SHP77 (cell line): ENCODE measurements around the gene DDX27.

Experiments
- DNase-seq, 2 experiments: peaks; one replicate each; lab custom pipeline; 2025; lab: John Stamatoyannopoulos, UW

DDX27 gene

DNA sequence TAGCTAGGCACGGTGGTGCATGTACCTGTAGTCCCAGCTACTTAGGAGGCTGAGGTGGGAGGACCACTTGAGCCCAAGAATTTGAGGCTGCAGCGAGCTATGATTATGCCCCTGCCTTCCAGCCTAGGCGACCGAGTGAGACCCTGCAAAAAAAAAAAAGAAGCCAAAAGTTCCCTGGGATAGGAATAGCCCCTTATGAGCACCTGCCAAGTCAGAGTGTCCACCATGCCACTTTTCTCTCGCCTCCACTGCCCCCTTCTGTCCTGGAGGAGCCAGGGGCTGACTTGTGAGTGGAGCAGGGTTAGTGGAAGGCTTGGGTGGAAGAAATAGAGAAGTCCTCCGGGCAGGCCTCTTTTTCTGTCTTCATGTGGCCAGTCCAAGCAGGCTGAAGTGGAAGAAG, 12.1 kb upstream of the DDX27 start:
- peak in 1 of 2 experiments; percentile 16 for DNase-seq

DNA sequence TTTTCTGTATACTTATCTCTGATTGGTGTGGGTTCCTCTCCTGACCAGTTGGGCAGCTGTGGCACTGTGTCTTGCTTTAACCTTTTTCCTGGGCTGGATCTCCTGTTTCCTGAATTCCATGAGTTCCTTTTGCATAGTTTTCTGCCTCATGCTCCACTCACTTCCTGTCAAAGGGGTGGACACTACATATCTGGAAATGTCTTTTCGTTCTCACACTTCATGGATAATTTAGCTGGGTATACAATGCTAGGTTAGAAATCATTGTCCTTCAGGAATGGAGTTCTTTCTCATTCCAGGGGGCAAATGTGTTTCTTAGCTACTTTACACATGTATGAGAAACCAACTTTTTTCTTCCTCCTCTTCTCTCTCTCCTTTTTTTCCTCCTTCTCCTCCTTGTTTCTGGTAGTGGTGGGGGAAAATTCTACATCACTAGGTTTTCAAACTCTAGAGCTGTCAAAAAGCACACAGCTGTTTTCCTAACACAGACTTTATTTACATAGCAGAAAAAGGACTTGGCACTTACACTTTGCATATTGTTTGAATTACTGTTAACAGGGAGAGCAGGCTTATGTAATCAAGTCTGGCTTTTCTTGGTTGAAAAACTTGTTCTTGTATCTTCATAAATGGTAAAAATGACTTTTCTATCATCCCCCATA, 9.0 kb upstream of the DDX27 start:
- DNase-seq, result no peak

DNA sequence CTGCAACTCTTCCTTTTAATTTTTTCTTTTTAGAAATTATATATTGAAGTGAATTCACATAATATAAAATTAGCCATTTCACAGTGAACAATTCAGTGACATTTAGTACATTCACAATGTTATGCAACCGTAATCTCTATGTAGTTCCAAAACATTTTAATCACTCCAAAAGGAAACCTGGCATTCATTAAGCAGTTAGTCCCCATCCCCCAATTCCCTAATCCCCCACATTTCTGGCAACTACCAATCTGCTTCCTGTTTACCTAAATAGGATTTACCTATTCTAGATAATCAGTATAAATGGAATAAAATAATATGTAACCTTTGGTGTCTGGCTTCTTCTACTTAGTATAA, 8.5 kb upstream of the DDX27 start:
- DNase-seq, result no peak

DNA sequence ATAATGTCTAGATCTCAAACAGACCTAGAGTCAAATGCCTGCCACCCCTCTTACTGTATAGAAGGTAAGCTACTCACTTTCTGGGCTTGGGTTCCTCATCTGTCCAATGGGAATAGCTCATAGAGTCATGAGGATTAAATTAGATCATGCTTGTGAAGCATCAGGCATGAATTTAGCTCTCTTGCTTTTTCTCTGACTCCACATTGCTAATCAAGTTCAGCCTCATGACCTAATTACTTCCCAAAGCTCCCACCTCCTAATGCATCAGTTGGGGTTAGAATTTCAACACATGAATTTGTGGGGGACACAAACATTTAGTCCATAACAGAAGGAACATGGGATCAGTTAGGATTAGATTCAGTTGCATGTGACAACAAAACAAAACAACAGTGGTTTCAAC, 4.6 kb upstream of the DDX27 start:
- DNase-seq, result no peak

DNA sequence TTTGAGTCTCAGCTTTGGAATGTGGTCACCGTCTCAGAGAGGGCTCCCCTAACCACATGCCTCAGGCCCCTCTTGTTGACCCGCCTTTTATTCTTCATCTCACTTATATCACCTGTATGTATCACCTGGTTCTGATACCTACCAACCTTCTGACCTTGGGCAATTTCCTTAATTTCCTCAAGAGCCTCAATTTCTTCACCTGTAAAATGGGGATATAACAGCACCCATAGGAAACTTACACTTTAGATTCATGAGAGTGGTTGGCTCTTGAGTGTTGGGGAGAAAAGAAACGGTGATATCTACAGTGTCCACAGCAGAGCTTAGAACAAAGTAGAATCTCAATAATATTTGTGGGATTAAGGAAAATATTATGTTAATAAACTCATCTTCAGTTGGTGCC, 4.0 kb upstream of the DDX27 start:
- DNase-seq, result no peak

DNA sequence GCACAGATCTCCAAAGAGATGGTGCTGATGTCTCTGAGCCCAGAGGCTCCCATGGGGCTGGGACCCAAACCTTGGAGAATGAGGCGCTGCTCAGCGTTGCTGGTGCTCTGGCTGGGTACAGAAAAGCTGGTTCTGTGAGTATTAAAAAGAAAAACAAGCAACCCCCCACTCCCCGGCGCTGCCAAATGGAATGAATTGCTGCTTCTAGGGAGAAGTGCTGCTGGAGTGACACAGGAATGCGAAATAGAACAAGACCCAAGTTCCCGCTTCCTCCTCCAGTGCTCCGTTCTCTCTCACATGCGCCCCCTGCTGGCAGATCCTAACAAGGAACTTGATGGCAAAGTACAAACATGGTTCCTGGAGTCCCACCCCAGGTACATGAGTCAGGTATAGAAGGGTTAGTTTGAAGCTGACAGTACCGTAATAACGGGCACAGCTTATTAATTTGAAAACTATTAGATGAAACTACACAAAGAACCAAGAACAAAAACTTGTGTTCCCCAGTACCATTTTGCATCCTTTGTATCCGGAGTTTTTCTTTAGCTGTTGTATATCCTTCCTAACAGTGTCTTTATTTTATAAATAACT, 2.1 kb upstream of the DDX27 start:
- peak; percentile 82 to 86 for DNase-seq

DNA sequence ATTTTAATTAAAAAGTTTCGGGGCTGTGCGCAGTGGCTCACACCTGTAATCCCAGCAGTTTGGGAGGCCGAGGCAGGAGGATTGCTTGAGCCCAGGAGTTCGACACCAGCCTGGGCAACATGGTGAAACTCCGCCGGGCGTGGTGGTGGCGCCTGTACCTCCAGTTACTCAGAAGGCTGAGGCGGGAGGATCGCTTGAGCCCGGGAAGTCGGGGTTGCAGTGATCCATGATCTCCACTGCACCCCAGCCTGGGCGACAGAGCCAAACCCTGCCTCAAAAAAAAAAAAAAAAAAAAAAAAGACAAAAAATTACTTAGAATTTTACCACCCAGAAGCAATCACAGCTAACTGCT, 501 bp upstream of the DDX27 start:
- peak in 1 of 2 experiments; percentile 2 for DNase-seq

DNA sequence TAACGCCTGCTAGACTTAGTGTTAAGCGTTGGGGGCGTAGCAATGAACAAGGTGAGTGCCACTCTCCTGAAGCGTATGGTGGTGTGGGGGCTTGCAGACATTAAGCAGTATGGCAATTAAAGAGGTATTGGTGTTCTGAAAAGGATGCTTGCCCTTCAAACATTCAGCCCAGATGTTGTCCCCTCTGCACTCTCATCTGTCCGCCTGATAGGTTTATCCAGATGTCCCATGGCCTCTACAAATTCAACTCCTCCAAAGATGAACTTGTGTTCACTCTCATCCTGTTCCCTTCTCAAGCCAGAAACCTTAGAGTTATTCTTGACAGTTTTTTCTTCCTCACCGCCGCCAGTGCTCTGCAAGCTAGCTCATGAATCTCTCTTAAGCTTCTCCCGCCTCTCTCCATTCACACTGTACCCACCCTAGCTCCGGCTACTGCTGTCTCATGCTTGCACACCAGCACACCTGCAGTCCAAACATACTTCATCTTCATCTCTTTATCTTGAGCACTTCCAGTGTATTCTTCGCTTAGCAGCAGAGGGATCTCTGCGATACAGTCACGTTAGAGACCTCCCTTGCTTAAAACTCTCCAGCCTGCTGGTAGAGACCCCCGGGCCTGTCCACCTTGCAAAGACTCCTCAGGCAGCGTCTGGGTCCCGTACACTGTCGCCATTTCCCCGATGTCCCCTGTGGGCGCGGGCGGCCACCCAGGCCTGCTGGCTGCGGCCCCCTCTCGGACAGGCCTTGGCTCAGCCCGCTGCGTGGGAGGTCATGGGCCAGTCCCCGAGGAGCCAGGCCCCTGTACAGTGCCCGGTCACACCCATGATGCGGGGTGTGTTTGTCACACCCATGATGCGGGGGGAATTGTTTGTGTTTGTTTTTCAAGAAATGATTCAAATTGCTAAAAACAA, 962 bp downstream of the DDX27 start:
- DNase-seq, result no peak

DNA sequence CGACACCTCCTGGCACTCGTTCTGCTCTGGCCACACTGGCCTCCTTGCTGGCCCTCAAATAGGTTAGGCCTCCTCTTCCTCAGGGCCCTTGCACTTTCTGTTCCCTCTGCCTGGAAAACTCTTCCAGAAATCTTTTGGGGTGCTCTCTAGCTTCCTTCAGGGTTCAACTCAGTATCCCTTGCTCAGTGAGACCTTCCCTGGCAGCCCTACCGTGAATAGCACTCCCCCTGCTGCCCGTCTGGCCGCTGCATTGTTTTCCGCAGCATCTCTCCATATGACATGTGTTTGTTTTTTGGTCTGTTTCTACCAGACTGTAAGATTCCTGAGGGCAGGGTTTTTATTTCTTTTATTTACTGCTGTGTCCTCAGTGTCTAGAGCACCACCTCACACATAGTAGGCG, 6.7 kb downstream of the DDX27 start:
- no peak for DNase-seq

DNA sequence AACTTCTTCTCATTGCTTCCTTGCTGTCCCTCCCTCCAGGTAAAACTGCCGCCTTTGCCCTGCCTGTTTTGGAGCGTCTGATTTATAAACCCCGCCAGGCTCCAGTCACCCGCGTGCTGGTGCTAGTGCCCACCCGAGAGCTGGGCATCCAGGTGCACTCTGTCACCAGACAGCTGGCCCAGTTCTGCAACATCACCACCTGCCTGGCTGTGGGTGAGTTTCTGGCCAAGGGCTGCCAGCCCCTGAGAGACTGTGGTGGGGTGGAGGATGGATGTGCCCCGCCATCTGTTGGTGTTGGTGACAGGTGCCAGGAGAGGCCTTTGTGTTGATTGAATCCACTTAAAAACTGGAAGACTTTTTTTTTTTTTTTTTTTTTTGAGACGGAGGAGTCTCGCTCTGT, 9.5 kb downstream of the DDX27 start:
- DNase-seq, result peak; percentile 53 to 60

DNA sequence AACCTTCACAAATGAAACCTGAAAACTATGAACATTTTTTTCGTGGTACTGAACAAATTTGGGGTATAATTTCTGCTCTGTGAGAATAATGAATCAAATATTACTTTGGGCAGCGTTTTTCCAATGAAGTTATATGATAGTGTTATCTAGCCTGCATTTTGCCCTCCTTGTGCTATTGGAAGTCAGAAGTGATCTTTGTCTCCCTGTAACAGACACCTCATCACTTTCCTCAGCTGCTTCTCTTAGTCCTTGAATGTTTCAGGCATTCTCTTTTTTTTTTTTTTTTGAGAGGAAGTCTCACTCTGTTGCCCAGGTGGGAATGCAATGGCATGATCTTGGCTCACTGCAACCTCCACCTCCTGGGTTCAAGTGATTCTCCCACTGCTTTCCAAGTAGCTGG, 10.2 kb downstream of the DDX27 start:
- no peak for DNase-seq

DNA sequence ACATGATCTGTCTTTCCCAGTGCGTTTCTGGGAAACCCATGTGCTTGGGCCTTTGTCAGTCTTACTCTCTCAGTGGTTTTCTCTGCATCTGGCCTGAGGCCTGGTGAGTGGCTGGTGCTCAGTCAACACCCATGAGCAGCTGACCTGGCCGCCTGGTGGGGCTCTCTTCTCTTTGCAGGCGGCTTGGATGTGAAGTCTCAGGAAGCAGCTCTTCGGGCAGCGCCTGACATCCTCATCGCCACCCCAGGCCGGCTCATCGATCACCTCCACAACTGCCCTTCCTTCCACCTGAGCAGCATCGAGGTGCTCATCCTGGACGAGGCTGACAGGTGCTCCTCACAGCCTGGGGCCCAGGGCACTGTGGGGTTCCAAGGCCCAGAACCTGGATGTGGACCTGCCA, 10.8 kb downstream of the DDX27 start:
- peak; percentile 88 to 89 for DNase-seq

DNA sequence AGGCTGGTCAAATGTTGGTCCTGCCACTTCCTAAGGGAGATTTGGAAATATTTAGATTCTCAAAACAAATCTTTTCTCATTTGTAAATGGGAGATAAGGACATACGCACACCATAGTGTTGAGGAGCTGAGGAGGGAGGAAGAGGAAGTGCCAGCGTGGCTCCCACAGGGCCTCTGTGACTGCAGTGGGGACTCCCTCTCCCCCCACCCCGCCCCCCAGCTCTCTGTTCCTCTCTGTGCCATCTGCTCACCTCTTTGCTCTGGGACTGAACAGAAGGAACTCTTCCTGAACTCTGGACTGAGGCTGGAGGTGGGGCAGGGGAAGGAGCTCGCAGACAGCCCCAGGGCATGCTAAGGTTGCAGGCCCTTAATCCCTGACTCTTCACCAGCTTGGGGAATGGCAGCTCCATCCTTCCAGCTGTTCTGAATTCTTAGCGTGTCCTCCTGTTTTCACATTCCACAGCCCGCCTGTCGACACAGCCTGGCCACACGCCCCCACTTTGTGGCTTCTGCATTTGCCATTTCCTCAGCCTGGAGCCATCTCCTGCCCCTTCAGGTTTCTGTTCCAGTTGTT, 11.4 kb downstream of the DDX27 start:
- DNase-seq, result no peak

DNA sequence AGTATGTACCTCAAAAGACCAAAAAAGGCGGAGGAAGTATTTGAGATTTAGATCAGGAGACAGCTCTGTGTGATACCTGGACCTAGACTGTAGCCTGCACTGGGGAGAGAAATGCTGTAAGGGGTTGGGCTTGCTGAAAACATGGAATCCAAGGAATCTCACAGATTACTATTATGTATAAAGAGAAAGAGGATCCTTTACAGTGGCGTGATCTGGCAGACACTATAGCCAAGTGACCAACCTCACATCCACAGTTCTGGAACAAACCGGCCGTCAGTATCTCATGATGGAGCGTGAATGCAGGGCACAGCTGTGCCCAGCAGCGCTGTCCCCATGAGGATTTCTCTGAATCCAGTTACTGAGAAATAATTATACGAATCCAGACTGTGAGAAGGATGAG, 12.3 kb downstream of the DDX27 start:
- no peak for DNase-seq

DNA sequence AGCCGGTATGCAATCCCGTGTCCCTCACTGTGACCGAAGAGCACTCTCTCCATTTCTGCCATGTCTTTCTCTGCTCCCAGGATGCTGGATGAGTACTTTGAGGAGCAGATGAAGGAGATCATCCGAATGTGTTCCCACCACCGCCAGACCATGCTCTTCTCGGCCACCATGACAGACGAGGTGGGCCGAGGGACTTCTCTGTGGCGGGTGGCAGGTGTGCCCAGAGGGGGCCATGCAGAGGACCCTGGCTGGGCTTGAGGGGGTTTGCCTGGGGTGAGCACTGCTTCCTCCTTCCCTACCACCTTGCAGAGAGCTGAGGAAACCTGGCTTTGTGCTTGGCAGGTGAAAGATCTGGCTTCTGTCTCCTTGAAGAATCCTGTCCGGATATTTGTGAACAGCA, 14.0 kb downstream of the DDX27 start:
- no peak for DNase-seq

DNA sequence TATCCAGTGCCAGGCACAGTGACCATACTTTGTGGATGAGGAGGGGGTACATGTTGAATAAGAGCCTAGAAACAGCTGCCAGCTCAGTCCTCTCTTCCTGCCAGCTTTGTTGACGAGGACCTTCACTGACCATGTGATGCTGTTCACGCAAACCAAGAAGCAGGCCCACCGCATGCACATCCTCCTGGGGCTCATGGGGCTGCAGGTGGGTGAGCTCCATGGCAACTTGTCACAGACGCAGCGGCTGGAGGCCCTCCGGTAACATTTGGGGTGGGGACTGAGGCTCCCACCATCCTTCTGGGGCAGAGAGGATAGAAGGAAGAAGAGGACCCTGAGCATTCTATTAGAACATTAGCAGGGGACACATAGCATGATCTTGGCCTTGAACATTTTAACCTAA, 15.6 kb downstream of the DDX27 start:
- no peak for DNase-seq

DNA sequence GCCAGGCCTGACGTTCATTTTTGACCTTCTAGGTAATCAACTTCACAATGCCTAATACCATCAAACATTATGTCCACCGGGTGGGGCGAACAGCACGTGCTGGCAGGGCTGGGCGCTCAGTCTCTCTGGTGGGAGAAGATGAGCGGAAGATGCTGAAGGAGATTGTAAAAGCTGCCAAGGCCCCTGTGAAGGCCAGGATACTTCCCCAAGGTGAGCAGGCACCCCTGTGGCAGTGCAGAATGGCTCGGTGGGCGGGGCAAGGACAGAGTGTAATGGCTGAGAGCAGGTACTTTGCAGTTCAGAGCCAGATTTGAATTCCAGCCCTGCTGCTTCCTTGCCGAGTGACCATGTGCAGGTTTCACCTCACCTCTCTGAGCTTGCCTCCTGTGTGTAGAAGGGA, 17.1 kb downstream of the DDX27 start:
- DNase-seq, result no peak

DNA sequence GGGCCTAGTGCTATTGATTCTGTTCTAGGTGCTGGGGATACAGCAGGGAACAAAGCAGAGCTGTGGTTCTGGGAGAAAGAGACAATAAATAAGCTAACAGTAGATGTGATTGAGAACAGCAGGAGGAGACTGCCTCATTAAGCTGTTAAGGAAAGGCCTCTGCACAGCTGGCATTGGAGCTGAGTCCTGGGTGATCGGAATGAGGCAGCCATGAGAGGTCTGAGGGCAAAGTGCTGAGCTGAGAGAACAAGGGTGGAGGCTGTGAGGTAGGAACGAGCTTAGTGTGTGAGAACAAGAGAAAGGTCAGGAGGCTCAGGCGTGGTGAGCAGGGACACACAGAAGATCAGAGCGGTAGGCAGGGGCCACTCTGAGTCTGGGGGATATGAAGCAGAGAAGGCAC, 18.3 kb downstream of the DDX27 start:
- DNase-seq, result no peak

DNA sequence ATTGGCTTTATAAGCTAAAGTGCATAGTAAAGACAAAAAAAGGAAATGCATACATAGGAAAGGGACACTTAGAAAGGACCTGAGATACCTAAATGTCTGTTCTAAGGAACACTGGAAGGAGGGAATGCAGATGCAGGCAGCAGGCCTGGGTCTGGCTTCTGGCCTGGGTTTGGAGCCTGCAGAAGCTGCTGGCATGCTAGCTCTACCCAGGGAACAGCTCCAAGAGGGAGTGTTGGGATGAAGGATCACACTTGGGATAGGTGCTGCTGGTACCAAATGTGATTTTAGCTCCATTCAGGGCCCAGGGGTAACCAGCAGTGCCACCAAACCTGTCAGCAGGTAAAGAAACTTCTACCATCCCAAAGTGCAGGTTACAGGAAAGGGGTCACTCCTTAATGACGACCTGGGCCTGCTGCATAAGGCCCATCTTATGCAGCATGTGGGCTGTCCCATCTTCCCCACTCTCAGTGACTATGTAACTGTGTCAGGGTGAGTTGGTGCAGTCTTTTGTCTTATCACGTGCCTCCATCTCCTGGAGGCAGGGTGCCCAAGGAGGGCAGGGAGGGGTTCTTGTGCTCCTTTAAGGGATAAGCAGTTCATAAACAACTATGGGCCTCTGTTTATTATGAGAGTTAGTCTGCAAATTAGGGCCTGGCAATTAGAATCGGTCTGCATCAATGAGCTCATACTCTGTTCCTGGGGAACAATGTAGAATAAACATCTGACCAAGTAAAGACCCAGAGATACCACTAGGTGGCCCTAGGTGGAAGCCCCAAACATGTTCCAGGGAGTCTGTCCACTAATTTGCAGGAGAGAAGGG, 26.9 kb downstream of the DDX27 start:
- DNase-seq, result peak in 1 of 2 experiments; percentile 31

DNA sequence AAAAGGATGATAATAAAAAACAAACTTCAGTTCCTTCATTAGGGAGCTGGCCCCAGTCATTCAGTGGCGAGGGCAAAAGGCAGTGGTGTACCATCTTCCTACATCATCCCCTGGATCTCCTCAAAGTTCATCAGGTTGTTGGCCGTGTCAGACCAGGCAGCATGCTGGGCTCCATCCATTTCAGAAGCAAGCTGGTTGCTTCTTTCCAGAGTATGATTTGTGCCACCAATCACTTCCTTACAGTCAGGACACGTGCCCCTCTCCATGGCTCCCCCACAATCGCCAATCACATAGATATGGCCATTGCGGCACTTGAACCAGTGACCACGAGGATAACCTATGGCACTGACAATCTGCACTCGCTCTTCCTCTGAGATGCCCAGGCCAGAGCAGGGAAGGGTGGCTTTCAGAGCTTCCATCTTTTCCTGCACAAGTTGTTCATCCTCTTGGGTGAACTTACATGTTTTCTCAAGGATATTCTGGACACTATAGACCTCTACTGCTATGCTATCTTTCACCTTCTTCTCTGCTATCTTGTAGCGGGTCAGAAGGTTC, 28.0 kb downstream of the DDX27 start:
- no peak for DNase-seq

DNA sequence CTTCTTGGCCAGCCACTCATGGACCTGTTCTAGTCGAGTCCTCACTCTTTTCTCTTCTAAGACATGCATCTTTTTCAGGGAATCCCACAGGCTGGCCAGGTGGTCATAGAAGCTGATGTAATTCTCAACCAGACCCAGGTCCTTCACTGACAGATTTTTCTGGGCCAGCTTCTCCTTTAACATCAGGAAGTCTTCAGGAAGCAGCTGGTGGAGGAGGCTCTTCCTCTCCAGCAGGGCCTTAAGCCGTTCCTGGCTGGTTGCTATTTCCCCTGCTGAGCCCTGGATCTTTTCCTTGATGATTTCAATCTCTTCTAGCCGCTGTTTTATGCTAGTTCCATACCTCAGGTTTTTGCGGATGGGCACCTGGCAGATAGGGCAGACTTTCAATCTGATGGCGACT, 28.6 kb downstream of the DDX27 start:
- no peak for DNase-seq

DNA sequence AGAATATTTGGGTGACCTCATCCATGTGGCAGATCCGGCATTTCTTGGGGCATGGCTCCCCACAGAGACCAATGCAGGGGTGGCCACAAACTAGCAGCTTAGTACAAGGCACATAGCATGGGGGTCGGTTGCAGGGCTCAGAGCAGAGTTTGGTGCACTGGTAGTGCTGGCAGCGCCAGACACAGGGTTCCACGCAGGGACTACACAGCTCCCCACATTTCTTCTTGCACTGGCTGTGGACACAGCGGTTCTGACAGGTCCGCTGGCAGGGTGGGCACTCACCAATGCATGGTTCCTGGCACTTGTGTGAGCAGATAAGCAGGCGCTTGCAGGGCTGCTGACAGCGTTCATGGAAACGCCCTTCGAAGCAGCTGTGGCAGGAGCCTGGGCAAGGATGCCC, 29.1 kb downstream of the DDX27 start:
- DNase-seq, result no peak
